Osteoblast (primary cell): ENCODE measurements around the gene LGALS7B. TPM values are rescaled to one million over a fixed set of nuclear protein-coding genes. Genes with fewer than 3 reads are reported as not detected.
"Not testable (repeated sequence)": the region's sequence is repeated elsewhere in the genome, so short reads cannot be mapped to it uniquely, and the experiment has no call there.

Experiments used
- DNase-seq: peaks from one replicate; pipeline ENCODE4 v3.0.0; 2011; ENCODE audit warnings: low spot score, mixed read lengths; ENCODE audit not compliant: insufficient read length; ENCODE audit errors: missing footprints
- H2AFZ ChIP-seq: 2 replicates; pipeline ENCODE4 v1.6.0; 2011; ENCODE audit warnings: mild to moderate bottlenecking, low read length
- H3K27ac ChIP-seq: 2 replicates; pipeline ENCODE4 v1.5.1; 2011; ENCODE audit warnings: mild to moderate bottlenecking, low read depth, low read length, moderate library complexity
- H3K27me3 ChIP-seq: 2 replicates; pipeline ENCODE4 v1.6.0; 2012; ENCODE audit warnings: mild to moderate bottlenecking, control low read depth, inconsistent platforms, low read length, moderate library complexity; ENCODE audit not compliant: insufficient read depth
- H3K36me3 ChIP-seq: 2 replicates; pipeline ENCODE4 v1.5.1; 2011; ENCODE audit warnings: mild to moderate bottlenecking, low read length, control low read depth, moderate library complexity; ENCODE audit not compliant: insufficient read depth
- H3K4me1 ChIP-seq: 2 replicates; pipeline ENCODE4 v1.5.1; 2011; ENCODE audit warnings: mild to moderate bottlenecking, low read length, control low read depth, moderate library complexity; ENCODE audit not compliant: insufficient read depth
- H3K4me2 ChIP-seq: 2 replicates; pipeline ENCODE4 v1.6.0; 2011; ENCODE audit warnings: mild to moderate bottlenecking, low read length; ENCODE audit not compliant: insufficient read depth
- H3K4me3 ChIP-seq: fragments of 200-600 bp; sonication (generic); 3 replicates; pipeline ENCODE4 v1.5.1; 2012; ENCODE audit warnings: mild to moderate bottlenecking, low read length, inconsistent platforms; ENCODE audit not compliant: insufficient read depth
- H3K79me2 ChIP-seq: 2 replicates; pipeline ENCODE4 v1.6.0; 2012; ENCODE audit warnings: mild to moderate bottlenecking, low read length, control low read depth, inconsistent platforms; ENCODE audit not compliant: insufficient read depth
- H3K9me3 ChIP-seq: 2 replicates; pipeline ENCODE4 v1.5.1; 2011; ENCODE audit warnings: low read depth, low read length, control low read depth
- H4K20me1 ChIP-seq: 2 replicates; pipeline ENCODE4 v1.6.0; 2012; ENCODE audit warnings: mild to moderate bottlenecking, low read length, control low read depth; ENCODE audit not compliant: insufficient read depth
- total RNA-seq: library from RNA; depleted of rRNA; stranded (reverse); fragments of >200 nt; gene quantifications from 2 replicates; pipeline ENCODE4 v1.2.3, GENCODE V29; 2012
- TF ChIP-seq, protein P1 (sequence below): IDR thresholded peaks from 2 replicates; pipeline ENCODE4 v1.5.1; 2011; ENCODE audit warnings: mild to moderate bottlenecking, low read depth, low read length, moderate library complexity; ENCODE audit errors: extremely low read depth

The LGALS7B gene
- total RNA-seq, 1 donor, result not detected

DNA sequence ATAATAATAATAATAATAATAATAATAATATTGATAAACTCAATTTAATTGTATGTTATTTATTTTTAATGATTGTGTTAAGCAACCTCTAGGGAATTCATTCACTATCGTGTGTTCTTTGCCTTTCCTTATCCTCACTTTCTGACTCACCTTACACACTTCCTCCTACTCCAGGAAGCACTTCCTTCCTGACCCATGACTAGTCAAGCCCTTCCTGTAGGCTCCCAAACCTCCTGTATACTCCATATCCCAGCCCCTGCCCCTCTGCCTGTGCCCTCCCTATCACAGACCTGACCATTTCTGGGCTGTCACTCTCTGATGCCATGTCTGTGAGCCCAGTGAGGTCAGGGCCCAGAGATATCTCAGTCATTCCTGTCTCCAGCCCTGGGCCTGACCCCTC lies 16.2 kb downstream of the LGALS7B start:
- no peaks in the 10 kb centered on the region for H3K36me3 ChIP-seq
- no peak overlapping the region for H3K27ac ChIP-seq

DNA sequence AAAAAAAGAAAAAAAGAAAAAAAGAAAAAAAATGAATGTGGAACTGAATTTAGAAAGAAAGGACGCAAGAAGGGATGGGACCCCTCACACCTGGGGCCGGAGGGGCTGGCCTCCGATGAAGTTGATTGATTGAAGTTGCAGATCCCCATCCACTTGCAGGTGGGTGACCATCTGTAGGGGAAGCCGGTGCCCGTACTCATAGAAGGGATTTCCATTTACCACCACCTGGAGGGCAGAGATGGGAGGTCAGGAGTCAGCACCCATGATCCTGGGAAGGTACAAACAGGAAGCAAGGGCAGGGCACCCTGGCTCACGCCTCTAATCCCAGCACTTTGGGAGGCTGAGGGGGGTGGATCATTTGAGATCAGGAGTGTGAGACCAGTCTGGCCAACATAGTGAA lies 17.4 kb downstream of the LGALS7B start:
- H3K27me3 ChIP-seq, result no peaks in the 10 kb centered on the region
- H3K36me3 ChIP-seq, result no peaks in the 10 kb centered on the region
- H3K4me2 ChIP-seq, result no peak overlapping the region
- no peak overlapping the region for H2AFZ ChIP-seq
- H4K20me1 ChIP-seq, result no peaks in the 10 kb centered on the region
- H3K4me3 ChIP-seq, result no peak overlapping the region
- H3K4me1 ChIP-seq, result no peaks in the 10 kb centered on the region
- no peak for DNase-seq
- no peak overlapping the region for H3K27ac ChIP-seq
- TF ChIP-seq, protein P1, sequence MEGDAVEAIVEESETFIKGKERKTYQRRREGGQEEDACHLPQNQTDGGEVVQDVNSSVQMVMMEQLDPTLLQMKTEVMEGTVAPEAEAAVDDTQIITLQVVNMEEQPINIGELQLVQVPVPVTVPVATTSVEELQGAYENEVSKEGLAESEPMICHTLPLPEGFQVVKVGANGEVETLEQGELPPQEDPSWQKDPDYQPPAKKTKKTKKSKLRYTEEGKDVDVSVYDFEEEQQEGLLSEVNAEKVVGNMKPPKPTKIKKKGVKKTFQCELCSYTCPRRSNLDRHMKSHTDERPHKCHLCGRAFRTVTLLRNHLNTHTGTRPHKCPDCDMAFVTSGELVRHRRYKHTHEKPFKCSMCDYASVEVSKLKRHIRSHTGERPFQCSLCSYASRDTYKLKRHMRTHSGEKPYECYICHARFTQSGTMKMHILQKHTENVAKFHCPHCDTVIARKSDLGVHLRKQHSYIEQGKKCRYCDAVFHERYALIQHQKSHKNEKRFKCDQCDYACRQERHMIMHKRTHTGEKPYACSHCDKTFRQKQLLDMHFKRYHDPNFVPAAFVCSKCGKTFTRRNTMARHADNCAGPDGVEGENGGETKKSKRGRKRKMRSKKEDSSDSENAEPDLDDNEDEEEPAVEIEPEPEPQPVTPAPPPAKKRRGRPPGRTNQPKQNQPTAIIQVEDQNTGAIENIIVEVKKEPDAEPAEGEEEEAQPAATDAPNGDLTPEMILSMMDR, result no peak
- H3K9me3 ChIP-seq, result no peaks in the 10 kb centered on the region
- no peaks in the 10 kb centered on the region for H3K79me2 ChIP-seq

More for the DNA sequence above, 16.2 kb downstream of the LGALS7B start:
- Histone ChIP-seq H2AFZ (peak overlapping the region; percentile 15), H3K4me1 (no peaks in the 10 kb centered on the region), H3K9me3 (no peaks in the 10 kb centered on the region), H4K20me1 (no peaks in the 10 kb centered on the region), H3K27me3 (no peaks in the 10 kb centered on the region), H3K4me3 (no peak overlapping the region), H3K79me2 (no peaks in the 10 kb centered on the region), H3K4me2 (no peak overlapping the region)
- peak; percentile 79 for DNase-seq
- TF ChIP-seq, protein P1, result no peak

DNA sequence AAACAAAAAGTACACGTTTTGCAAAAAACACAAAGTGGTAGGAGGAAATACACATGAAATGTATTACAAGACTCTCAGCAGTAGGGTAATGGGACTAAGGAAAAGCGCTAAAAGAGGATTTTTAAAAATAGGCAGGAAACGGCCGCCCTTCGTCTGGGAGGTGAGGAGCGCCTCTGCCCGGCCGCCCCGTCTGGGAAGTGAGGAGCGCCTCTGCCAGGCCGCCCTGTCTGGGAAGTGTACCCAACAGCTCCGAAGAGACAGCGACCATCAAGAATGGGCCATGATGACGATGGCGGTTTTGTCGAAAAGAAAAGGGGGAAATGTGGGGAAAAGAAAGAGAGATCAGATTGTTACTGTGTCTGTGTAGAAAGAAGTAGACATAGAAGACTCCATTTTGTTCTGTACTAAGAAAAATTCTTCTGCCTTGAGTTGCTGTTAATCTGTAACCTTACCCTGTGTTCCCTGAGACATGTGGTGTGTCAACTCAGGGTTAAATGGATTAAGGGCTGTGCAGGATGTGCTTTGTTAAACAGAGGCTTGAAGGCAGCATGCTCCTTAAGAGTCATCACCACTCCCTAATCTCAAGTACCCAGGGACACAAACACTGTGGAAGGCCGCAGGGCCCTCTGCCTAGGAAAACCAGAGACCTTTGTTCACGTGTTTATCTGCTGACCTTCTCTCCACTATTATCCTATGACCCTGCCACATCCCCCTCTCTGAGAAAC lies 18.5 kb downstream of the LGALS7B start:
- not testable (repeated sequence) for H3K4me3 ChIP-seq, H3K79me2 ChIP-seq, H3K4me1 ChIP-seq, H2AFZ ChIP-seq, H3K36me3 ChIP-seq, H3K4me2 ChIP-seq, H4K20me1 ChIP-seq, H3K27ac ChIP-seq, H3K9me3 ChIP-seq, H3K27me3 ChIP-seq
- peak; percentile 13 for DNase-seq

DNA sequence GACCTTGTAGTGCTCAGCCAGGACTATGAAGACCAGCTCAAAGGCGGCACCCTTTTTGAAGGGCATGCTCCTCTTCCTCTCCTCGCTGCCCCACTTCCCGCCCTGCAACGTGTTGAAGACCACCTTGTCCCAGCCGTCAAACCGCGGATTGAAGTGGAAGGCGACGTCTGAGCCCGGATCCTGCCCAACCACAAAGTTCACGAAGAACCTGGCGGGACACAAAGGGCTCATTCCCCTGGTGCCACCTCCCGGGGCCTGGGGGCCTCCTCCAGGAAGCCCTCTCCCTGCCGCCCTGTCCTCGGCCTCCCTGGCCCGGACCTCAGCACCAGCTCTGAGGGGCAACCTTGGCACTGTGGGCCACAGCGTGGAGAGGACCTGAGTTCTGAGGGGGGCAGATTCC lies 19.7 kb downstream of the LGALS7B start:
- Histone ChIP-seq H3K36me3 (no peaks in the 10 kb centered on the region), H3K27ac (no peak overlapping the region), H4K20me1 (no peaks in the 10 kb centered on the region), H2AFZ (no peak overlapping the region), H3K79me2 (no peaks in the 10 kb centered on the region), H3K9me3 (no peaks in the 10 kb centered on the region), H3K4me1 (no peaks in the 10 kb centered on the region), H3K27me3 (no peaks in the 10 kb centered on the region), H3K4me2 (no peak overlapping the region), H3K4me3 (no peak overlapping the region)
- DNase-seq, result peak; percentile 39
- TF ChIP-seq, protein P1, result no peak
